Measurements from ENCODE around the gene OXTR. TPM values are rescaled to one million over a fixed set of nuclear protein-coding genes. Genes with fewer than 3 reads are reported as not detected.

Gene OXTR
- total RNA-seq, 1 donor from 2014 or later = 4.1 TPM

DNA sequence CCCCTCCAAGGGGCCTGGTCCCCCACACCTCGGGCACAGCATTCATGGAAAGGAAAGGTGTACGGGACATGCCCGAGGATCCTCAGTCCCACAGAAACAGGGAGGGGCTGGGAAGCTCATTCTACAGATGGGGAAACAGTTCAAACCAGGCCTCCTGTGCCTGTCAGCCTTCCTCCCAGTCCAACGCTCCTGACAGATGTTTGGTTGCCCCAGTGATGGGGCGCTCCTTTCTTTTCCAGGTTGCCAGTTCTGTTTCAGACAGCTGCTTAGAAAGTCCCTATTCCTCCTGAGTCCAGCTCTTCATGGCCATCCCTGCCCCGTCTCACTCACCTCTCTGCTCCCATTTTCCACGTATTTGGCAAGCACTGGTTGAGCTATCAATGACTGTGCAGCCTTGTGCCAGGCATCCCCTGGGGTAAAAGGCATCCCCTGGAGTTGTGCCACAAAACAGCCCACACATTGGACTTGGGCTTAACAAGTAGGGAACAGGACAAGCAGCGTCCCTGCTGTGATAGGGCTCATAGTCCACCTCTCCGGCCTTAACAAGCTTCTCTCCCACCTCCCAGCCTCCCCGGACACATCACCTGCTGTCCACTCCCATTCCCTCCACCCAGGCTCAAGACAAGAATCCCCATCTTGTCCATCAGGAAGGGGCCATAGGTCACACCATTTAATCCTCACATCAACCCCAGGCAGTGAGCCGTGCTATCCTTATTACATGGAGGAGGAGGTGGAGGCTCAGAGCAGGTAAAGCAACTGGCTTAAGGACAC, 6.6 kb downstream of the OXTR start:
- H3K27me3 Mint-ChIP-seq = peaks cover 32% of the 10 kb centered on the region
- H3K27ac Mint-ChIP-seq = no peak overlapping the region
- H3K4me1 Mint-ChIP-seq (ENCODE audit: unreplicated experiment) = no peaks in the 10 kb centered on the region
- H3K36me3 Mint-ChIP-seq = no peaks in the 10 kb centered on the region
- no peak for TF ChIP-seq CTCF (conservative IDR thresholded peaks at IDR 0.05)
- no peak overlapping the region for H3K4me3 Mint-ChIP-seq
- H3K9me3 Mint-ChIP-seq = no peaks in the 10 kb centered on the region
- no peak for DNase-seq (ENCODE audit: extremely low spot score, unreplicated experiment)

DNA sequence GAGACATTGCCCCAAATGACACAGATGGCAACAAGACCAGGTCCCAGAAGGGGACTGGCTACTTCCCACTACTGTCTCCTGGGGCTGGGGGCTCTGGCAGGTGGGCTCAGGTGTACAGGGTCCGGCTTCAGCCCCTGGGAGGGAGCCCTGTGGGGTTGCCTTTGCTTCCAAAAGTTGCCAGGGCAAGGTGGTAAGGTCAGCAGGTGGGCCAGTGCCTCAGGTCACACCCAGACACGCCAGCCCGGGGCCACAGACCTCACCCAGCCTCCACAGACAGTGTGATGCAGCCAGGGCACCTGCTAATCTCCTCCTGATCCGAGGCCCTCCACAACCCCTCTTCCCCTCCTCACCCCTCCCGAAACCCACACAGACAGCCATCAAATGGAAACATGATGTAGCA, 7.5 kb downstream of the OXTR start:
- no peaks in the 10 kb centered on the region for H3K36me3 Mint-ChIP-seq
- DNase-seq (ENCODE audit: extremely low spot score, unreplicated experiment) = no peak
- no peak overlapping the region for H3K4me3 Mint-ChIP-seq
- H3K27ac Mint-ChIP-seq = no peak overlapping the region
- H3K27me3 Mint-ChIP-seq = peaks cover 24% of the 10 kb centered on the region
- no peaks in the 10 kb centered on the region for H3K9me3 Mint-ChIP-seq
- H3K4me1 Mint-ChIP-seq (ENCODE audit: unreplicated experiment) = no peaks in the 10 kb centered on the region
- no peak for TF ChIP-seq CTCF (conservative IDR thresholded peaks at IDR 0.05)

DNA sequence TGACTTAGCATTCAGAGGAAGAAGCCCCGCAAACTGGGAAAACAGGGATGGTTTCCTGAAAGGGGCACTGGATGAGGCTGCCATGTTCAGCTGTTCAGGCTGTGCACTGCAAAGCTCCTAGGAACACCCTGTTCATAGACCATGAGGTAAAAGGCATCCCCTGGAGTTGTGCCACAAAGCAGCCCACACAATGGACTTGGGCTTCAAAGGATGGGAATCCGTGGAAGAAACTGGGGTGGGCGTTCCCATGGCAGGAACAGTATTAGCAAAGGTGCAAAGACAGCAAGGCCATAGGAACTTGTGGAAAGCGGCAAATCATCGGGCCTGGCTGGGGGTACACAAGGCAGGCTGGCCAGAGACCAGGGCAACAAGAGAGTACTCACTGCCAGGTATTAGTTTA, 8.9 kb downstream of the OXTR start:
- peaks cover 10% of the 10 kb centered on the region for H3K27me3 Mint-ChIP-seq
- H3K27ac Mint-ChIP-seq = no peak overlapping the region
- TF ChIP-seq CTCF (conservative IDR thresholded peaks at IDR 0.05) = no peak
- no peaks in the 10 kb centered on the region for H3K9me3 Mint-ChIP-seq
- H3K36me3 Mint-ChIP-seq = no peaks in the 10 kb centered on the region
- no peak overlapping the region for H3K4me3 Mint-ChIP-seq
- DNase-seq (ENCODE audit: extremely low spot score, unreplicated experiment) = no peak
- H3K4me1 Mint-ChIP-seq (ENCODE audit: unreplicated experiment) = no peaks in the 10 kb centered on the region

- DNase-seq (ENCODE audit: extremely low spot score, unreplicated experiment) = no peak
- H3K9me3 Mint-ChIP-seq = no peaks in the 10 kb centered on the region
- TF ChIP-seq CTCF (conservative IDR thresholded peaks at IDR 0.05) = no peak
These were observed 9.3 kb downstream of the OXTR start for GRCh38 chr3:8760091-8760490.

GRCh38 chr3:8759038-8759707, 10.2 kb downstream of the OXTR start:
- no peak for TF ChIP-seq CTCF (conservative IDR thresholded peaks at IDR 0.05)
- no peak overlapping the region for H3K27ac Mint-ChIP-seq
- H3K4me3 Mint-ChIP-seq = no peak overlapping the region
- no peak for DNase-seq (ENCODE audit: extremely low spot score, unreplicated experiment)
- peaks cover 4% of the 10 kb centered on the region for H3K27me3 Mint-ChIP-seq
- no peaks in the 10 kb centered on the region for H3K36me3 Mint-ChIP-seq
- no peaks in the 10 kb centered on the region for H3K4me1 Mint-ChIP-seq (ENCODE audit: unreplicated experiment)
- H3K9me3 Mint-ChIP-seq = no peaks in the 10 kb centered on the region

More at GRCh38 chr3:8760091-8760490, 9.3 kb downstream of the OXTR start:
- Mint-ChIP-seq H3K27me3 (peaks cover 8% of the 10 kb centered on the region), H3K27ac (no peak overlapping the region), H3K4me3 (no peak overlapping the region), H3K36me3 (no peaks in the 10 kb centered on the region), H3K4me1 (ENCODE audit: unreplicated experiment) (no peaks in the 10 kb centered on the region)

All from type B pancreatic cell (in vitro differentiated cells).